Tibial nerve (tissue), 4 donors: ENCODE data around the gene PRPF40B. TPM values are rescaled to one million over a fixed set of nuclear protein-coding genes. Genes with fewer than 3 reads are reported as not detected.

Experiments
- DNase-seq, 2 donors: peaks; one replicate each; pipeline ENCODE4 v3.0.0-alpha.2; 2019; ENCODE audit warnings: low spot score in 2 of 2
- H3K27ac ChIP-seq, 4 donors: fragments of 200-600 bp; sonication (generic) in 3 of 4; one replicate each; pipeline ENCODE4 v1.5.1; 2017 to 2019; ENCODE audit warnings: mild to moderate bottlenecking in 1 of 4
- H3K27me3 ChIP-seq, 2 donors: fragments of 200-600 bp; sonication (generic) in 1 of 2; one replicate each; pipeline versions ENCODE4 v1.5.1 to v1.6.0; 2017 to 2019
- H3K36me3 ChIP-seq, 3 donors: fragments of 200-600 bp; sonication (generic); one replicate each; pipeline ENCODE4 v1.5.1; 2018 to 2019
- H3K4me1 ChIP-seq, 4 donors: fragments of 200-600 bp; sonication (generic) in 3 of 4; one replicate each; pipeline ENCODE4 v1.5.1; 2017 to 2019
- H3K4me3 ChIP-seq, 4 donors: fragments of 200-600 bp; sonication (generic) in 3 of 4; one replicate each; pipeline ENCODE4 v1.5.1; 2017 to 2019; ENCODE audit warnings: mild to moderate bottlenecking in 1 of 4, moderate library complexity in 1 of 4
- H3K9me3 ChIP-seq, 4 donors: fragments of 200-600 bp; sonication (generic) in 3 of 4; one replicate each; pipeline ENCODE4 v1.5.1; 2017 to 2019
- EP300 ChIP-seq, 2 donors: sonication (generic); formaldehyde crosslinking; IDR thresholded peaks; one replicate each; pipeline ENCODE4 v1.6.1; 2017; ENCODE audit warnings: antibody characterized with exemption in 2 of 2, mild to moderate bottlenecking in 1 of 2
- POLR2A ChIP-seq, 2 donors: fragments of 450-650 bp; IDR thresholded peaks; one replicate each; pipeline ENCODE4 v1.6.1; 2017; ENCODE audit warnings: antibody characterized with exemption in 2 of 2, mild to moderate bottlenecking in 2 of 2, moderate library complexity in 2 of 2
- WGBS, 2 donors: methylation state at CpG; one replicate each; pipeline ENCODE4 v1.1.5; 2018; 5-methylcytosine and 5-hydroxymethylcytosine counted together
- total RNA-seq, 4 donors: library from RNA; depleted of rRNA; stranded (reverse); fragments of >200 nt; gene quantifications; one replicate each; pipeline ENCODE4 v1.1.0, GENCODE V29; 2016
- TF ChIP-seq, protein P1 (sequence below), 5 experiments: fragments of 200-600 bp in 3 of 5; fragments of 450-650 bp in 2 of 5; sonication (generic) in 3 of 5; IDR thresholded peaks; one replicate each; pipeline ENCODE4 v1.5.1; 2016 to 2019; ENCODE audit warnings: antibody characterized with exemption in 5 of 5, mild to moderate bottlenecking in 3 of 5, moderate library complexity in 2 of 5

The PRPF40B gene
- total RNA-seq, 4 donors from 2014 or later, result 18.1 to 36.0 (median 21.4) TPM

DNA sequence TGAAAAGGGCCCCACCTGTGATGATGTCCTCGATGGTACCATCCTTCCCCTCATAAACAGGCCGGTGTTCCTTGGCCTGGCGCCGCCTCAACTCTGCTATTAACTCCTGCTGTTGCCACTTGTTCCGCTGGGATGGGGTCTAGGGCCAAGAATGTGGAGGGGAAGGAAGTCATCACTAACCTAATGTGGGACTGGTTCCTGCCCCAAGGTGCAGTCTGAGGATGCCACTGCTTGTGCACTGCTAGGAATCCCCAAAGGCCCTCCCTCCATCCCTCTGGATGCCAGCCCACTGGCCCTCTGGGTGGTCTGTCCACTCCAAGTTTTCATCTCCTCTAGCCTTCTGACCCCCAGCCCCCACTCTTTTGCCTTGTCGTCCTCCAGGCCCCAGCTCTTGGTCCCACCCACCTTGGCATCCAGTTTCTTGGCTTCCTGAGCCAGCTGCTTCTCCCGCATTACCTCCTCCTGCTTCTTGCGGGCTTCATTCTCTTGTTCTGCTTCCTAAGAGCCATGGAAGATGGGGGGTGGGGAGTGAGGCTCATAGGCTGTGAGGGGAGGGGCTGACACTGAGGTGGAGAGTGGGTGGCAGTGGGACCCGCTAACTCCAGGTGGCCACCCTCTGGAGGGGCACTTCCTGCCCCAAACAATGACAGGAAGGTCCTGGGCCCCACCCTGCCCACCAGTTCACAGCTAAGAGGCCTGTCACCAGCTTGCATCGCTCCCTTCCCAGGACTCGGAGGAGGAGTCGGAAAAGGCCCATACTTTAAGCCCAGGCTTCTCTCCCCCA, 23.7 kb downstream of the PRPF40B start:
- no peak for TF ChIP-seq EP300 (IDR thresholded peaks at IDR 0.05)
- no peak for TF ChIP-seq POLR2A (IDR thresholded peaks at IDR 0.05)
- TF ChIP-seq, protein P1, sequence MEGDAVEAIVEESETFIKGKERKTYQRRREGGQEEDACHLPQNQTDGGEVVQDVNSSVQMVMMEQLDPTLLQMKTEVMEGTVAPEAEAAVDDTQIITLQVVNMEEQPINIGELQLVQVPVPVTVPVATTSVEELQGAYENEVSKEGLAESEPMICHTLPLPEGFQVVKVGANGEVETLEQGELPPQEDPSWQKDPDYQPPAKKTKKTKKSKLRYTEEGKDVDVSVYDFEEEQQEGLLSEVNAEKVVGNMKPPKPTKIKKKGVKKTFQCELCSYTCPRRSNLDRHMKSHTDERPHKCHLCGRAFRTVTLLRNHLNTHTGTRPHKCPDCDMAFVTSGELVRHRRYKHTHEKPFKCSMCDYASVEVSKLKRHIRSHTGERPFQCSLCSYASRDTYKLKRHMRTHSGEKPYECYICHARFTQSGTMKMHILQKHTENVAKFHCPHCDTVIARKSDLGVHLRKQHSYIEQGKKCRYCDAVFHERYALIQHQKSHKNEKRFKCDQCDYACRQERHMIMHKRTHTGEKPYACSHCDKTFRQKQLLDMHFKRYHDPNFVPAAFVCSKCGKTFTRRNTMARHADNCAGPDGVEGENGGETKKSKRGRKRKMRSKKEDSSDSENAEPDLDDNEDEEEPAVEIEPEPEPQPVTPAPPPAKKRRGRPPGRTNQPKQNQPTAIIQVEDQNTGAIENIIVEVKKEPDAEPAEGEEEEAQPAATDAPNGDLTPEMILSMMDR (IDR thresholded peaks at IDR 0.05), result no peak
- DNase-seq, result no peak
- WGBS, 2 donors, result 64 to 68% methylated on average over 12 of the region's 12 CpGs
- H3K36me3 ChIP-seq, result peaks cover 0 to 95% (median 5%) of the 10 kb centered on the region in 3 donors
- H3K9me3 ChIP-seq, result no peaks in the 10 kb centered on the region
- H3K4me3 ChIP-seq, result no peak overlapping the region
- H3K4me1 ChIP-seq, result peaks cover 0 to 46% (median 15%) of the 10 kb centered on the region in 4 donors
- peak overlapping the region; percentile 38 to 81 (median 62) for H3K27ac ChIP-seq
- H3K27me3 ChIP-seq, result no peaks in the 10 kb centered on the region

DNA sequence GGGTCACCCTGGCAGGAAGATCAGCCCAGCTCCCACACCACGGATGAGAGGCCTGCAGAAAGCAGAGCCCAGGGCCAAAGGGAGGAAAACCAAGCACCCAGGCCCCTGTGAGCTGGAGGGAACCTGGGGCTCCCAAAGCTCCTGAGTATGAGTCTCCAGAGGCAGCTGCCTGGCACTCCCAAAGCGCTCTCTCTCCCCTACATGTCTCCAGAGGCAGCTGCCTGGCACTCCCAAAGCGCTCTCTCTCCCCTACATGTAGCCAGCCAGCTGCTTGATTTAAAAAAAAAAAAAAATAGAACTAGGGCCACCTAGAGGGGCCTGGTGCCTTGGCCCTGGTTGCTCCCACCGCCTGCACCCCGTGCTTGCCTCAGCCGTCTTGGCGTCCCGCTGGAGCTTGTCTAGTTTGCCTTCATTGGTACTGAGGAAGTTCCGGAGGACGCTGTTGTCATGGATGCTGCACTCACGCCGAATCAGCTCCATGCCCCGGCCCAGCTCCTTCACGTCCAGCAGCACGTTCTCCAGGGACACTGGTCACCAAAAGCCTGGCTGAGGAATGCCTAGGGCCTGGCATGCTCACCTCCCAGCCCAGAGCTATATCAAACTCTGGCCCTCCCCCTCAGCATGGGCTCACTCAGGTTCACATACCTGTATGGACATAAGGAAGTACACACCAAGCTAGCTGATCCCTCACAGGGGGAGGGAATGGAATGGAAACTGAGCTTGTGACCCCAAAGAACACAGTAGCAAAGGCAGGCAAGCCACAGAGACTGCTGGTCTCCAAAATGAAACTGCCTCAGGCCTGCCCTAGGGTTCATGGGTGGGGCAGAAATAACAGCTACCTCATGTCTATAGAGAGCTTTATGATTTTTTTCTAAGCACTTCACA, 24.7 kb downstream of the PRPF40B start:
- WGBS, 2 donors, result 78 to 81% methylated on average over 14 to 15 of the region's 15 CpGs
- Histone ChIP-seq H3K36me3 (peaks cover 0 to 95% (median 5%) of the 10 kb centered on the region in 3 donors), H3K4me3 (no peak overlapping the region), H3K27ac (peak overlapping the region; percentile 38 to 81 (median 66)), H3K9me3 (no peaks in the 10 kb centered on the region), H3K4me1 (peaks cover 0 to 46% (median 15%) of the 10 kb centered on the region in 4 donors), H3K27me3 (no peaks in the 10 kb centered on the region)
- TF ChIP-seq POLR2A (IDR thresholded peaks at IDR 0.05) (no peak), EP300 (IDR thresholded peaks at IDR 0.05) (no peak)
- TF ChIP-seq, protein P1 (IDR thresholded peaks at IDR 0.05), result no peak
- no peak for DNase-seq

DNA sequence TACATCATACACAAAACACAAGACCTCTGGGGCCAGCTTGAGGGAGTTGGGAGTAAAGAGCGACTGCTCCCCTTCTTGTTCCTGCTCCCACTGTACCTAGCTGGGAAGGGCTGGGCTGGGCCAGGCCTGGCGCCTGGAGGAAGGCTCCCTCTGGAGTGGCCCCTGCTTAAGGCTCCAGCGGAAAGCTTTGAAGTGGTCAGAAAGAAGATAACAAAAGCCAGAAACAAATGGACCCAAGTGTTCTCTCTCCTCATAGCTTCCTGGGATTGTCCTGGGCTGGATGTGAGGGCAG, 25.3 kb downstream of the PRPF40B start:
- no peak for DNase-seq
- H3K36me3 ChIP-seq, result peaks cover 0 to 95% (median 5%) of the 10 kb centered on the region in 3 donors
- WGBS, 2 donors, result 64 to 84% methylated on average over 3 of the region's 3 CpGs
- peak overlapping the region; percentile 16 to 81 (median 66) for H3K27ac ChIP-seq
- no peaks in the 10 kb centered on the region for H3K9me3 ChIP-seq
- no peak overlapping the region for H3K4me3 ChIP-seq
- peaks cover 0 to 46% (median 15%) of the 10 kb centered on the region in 4 donors for H3K4me1 ChIP-seq
- H3K27me3 ChIP-seq, result no peaks in the 10 kb centered on the region
- TF ChIP-seq EP300 (IDR thresholded peaks at IDR 0.05) (no peak), POLR2A (IDR thresholded peaks at IDR 0.05) (no peak)
- TF ChIP-seq, protein P1 (IDR thresholded peaks at IDR 0.05), result no peak

DNA sequence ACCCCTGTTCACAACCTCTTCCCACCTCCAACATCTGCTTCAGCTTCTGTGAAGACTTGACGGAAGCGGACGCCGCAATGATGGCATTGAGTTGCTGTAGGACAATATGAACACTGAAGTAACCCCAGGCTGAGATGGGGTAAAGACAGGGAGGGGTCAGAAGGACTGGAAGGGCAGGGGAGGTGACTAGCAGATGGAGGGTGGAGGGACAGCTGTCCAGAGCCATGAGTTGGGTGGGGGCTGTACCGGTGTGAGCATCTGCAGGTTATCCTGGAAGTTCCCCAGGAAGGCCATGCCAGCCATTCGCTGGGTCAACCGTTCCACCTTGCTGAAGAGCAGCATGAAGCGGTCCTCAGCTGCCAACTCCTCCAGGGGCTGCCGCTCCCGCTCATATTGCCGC, 26.1 kb downstream of the PRPF40B start:
- TF ChIP-seq, protein P1 (IDR thresholded peaks at IDR 0.05), result no peak
- no peak for TF ChIP-seq EP300 (IDR thresholded peaks at IDR 0.05)
- TF ChIP-seq POLR2A (IDR thresholded peaks at IDR 0.05), result no peak
- Histone ChIP-seq H3K9me3 (no peaks in the 10 kb centered on the region), H3K4me3 (no peak overlapping the region), H3K27ac (peak overlapping the region in 2 of 4 donors; percentile 55 to 81), H3K27me3 (no peaks in the 10 kb centered on the region), H3K36me3 (peaks cover 0 to 95% (median 5%) of the 10 kb centered on the region in 3 donors), H3K4me1 (peaks cover 0 to 42% (median 14%) of the 10 kb centered on the region in 4 donors)
- WGBS, 2 donors, result 89 to 92% methylated on average over 7 to 11 of the region's 11 CpGs
- no peak for DNase-seq
